Sigmoid colon (tissue), 7 donors: ENCODE data around the gene FERMT2. TPM values are rescaled to one million over a fixed set of nuclear protein-coding genes. Genes with fewer than 3 reads are reported as not detected.

Experiments used
- DNase-seq: peaks from one replicate; pipeline ENCODE4 v3.0.0-alpha.2; 2019
- H3K27ac ChIP-seq, 4 donors: fragments of 200-600 bp; sonication (generic); one replicate each; pipeline ENCODE4 v1.5.1; 2016 to 2019; ENCODE audit warnings: mild to moderate bottlenecking in 1 of 4
- H3K27me3 ChIP-seq, 3 donors: fragments of 200-600 bp; sonication (generic); one replicate each; pipeline ENCODE4 v1.5.1; 2019; ENCODE audit warnings: mild to moderate bottlenecking in 1 of 3
- H3K36me3 ChIP-seq, 4 donors: fragments of 200-600 bp; sonication (generic); one replicate each; pipeline ENCODE4 v1.5.1; 2016 to 2019
- H3K4me1 ChIP-seq, 4 donors: fragments of 200-600 bp; sonication (generic); one replicate each; pipeline ENCODE4 v1.5.1; 2017 to 2019
- H3K4me3 ChIP-seq, 4 donors: fragments of 200-600 bp; sonication (generic); one replicate each; pipeline ENCODE4 v1.5.1; 2017 to 2019; ENCODE audit warnings: mild to moderate bottlenecking in 2 of 4, moderate library complexity in 1 of 4
- H3K9me3 ChIP-seq, 4 donors: fragments of 200-600 bp in 3 of 4; sonication (generic) in 3 of 4; one replicate each; pipeline versions ENCODE4 v1.5.1 to v1.6.1; 2013 to 2019
- EP300 ChIP-seq, 4 donors: sonication (generic); formaldehyde crosslinking; IDR thresholded peaks; one replicate each; pipeline ENCODE4 v1.6.1; 2017; ENCODE audit warnings: antibody characterized with exemption in 4 of 4
- POLR2A ChIP-seq, 2 donors: fragments of 450-650 bp; IDR thresholded peaks; one replicate each; pipeline ENCODE4 v1.6.1; 2016; ENCODE audit warnings: antibody characterized with exemption in 2 of 2, mild to moderate bottlenecking in 2 of 2, moderate library complexity in 2 of 2
- POLR2AphosphoS5 ChIP-seq, 4 donors: sonication (generic); formaldehyde crosslinking; IDR thresholded peaks; one replicate each; pipeline ENCODE4 v1.6.1; 2017; ENCODE audit warnings: antibody characterized with exemption in 4 of 4
- WGBS, 2 donors: extraction: QIAGEN DNeasy Blood & Tissue Kit; methylation state at CpG; one replicate each; pipeline ENCODE4 v1.1.7; 2013; 5-methylcytosine and 5-hydroxymethylcytosine counted together
- intact Hi-C: fragments of 100-400 bp; cut with DNase I; formaldehyde crosslinking; loops from one replicate; pipeline ENCODE4 v1.15.1; 2023
- polyA plus RNA-seq, 3 donors: library from polyadenylated mRNA; stranded (reverse); fragments of 200-250 nt; gene quantifications; one replicate each; pipeline ENCODE4 v1.2.3, GENCODE V29; 2013
- total RNA-seq, 4 donors: library from RNA; depleted of rRNA; stranded (reverse); fragments of >200 nt; gene quantifications; one replicate each; pipeline ENCODE4 v1.1.0, GENCODE V29; 2016
- TF ChIP-seq, protein P1 (sequence below), 4 experiments: fragments of 450-650 bp in 3 of 4; fragments of 200-600 bp in 1 of 4; IDR thresholded peaks; one replicate each; pipeline ENCODE4 v1.5.1; 2016 to 2019; ENCODE audit warnings: antibody characterized with exemption in 4 of 4, mild to moderate bottlenecking in 3 of 4, moderate library complexity in 2 of 4
- donor health status: healthy with polysubstance abuse.
- donor health status: Bipolar disorder and iron deficiency.
- donor health status: healthy.

Gene FERMT2
- total and polyA plus RNA-seq, 7 donors: 3.0 to 317 (median 278) TPM

DNA sequence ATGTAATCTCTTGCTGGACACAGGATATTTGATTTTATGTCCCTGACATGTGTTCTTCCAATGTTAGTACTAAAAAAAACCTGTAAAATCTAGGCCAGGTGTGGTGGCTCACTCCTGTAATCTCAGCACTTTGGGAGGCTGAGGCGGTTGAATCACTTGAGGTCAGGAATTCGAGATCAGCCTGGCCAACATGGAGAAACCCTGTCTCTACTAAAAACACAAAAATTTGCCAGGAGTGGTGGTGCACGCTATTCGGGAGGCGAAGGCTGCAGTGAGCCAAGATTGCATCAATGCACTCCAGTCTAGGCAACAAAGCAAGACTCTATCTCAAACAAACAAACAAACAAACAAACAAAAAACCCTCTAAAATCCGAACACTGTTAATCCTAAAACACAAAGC, 68.0 kb downstream of the FERMT2 start:
- no peak for DNase-seq
- H3K27ac ChIP-seq: no peak overlapping the region
- H3K9me3 ChIP-seq: no peaks in the 10 kb centered on the region
- H3K4me3 ChIP-seq: no peak overlapping the region
- 89 to 91% methylated on average over 6 of the region's 6 CpGs for WGBS, 2 donors
- intact Hi-C loops: loop anchor here (5.0 kb wide), 1 partner anchor 69 kb away; the partner anchor contains the start of gene FERMT2
- peaks cover 0 to 52% (median 29%) of the 10 kb centered on the region in 4 donors for H3K4me1 ChIP-seq
- H3K36me3 ChIP-seq: peaks cover 0 to 64% (median 6%) of the 10 kb centered on the region in 4 donors
- TF ChIP-seq EP300 (IDR thresholded peaks at IDR 0.05) (no peak), POLR2AphosphoS5 (IDR thresholded peaks at IDR 0.05) (no peak), POLR2A (IDR thresholded peaks at IDR 0.05) (no peak)
- TF ChIP-seq, protein P1, sequence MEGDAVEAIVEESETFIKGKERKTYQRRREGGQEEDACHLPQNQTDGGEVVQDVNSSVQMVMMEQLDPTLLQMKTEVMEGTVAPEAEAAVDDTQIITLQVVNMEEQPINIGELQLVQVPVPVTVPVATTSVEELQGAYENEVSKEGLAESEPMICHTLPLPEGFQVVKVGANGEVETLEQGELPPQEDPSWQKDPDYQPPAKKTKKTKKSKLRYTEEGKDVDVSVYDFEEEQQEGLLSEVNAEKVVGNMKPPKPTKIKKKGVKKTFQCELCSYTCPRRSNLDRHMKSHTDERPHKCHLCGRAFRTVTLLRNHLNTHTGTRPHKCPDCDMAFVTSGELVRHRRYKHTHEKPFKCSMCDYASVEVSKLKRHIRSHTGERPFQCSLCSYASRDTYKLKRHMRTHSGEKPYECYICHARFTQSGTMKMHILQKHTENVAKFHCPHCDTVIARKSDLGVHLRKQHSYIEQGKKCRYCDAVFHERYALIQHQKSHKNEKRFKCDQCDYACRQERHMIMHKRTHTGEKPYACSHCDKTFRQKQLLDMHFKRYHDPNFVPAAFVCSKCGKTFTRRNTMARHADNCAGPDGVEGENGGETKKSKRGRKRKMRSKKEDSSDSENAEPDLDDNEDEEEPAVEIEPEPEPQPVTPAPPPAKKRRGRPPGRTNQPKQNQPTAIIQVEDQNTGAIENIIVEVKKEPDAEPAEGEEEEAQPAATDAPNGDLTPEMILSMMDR (IDR thresholded peaks at IDR 0.05): no peak
- no peaks in the 10 kb centered on the region for H3K27me3 ChIP-seq

GRCh38 chr14:52879958-52880357, 70.9 kb downstream of the FERMT2 start:
- Histone ChIP-seq H3K36me3 (peaks cover 0 to 76% (median 14%) of the 10 kb centered on the region in 4 donors), H3K4me1 (peaks cover 0 to 61% (median 38%) of the 10 kb centered on the region in 4 donors), H3K9me3 (no peaks in the 10 kb centered on the region), H3K27me3 (no peaks in the 10 kb centered on the region), H3K27ac (peak overlapping the region; percentile 44 to 63 (median 48)), H3K4me3 (no peak overlapping the region)
- intact Hi-C loops: loop anchor here (5.0 kb wide), 1 partner anchor 72 kb away; the partner anchor contains the start of gene FERMT2
- DNase-seq: no peak
- WGBS, 2 donors: 71 to 85% methylated on average over 5 of the region's 5 CpGs
- TF ChIP-seq, protein P1 (IDR thresholded peaks at IDR 0.05): no peak
- no peak for TF ChIP-seq EP300 (IDR thresholded peaks at IDR 0.05)
- no peak for TF ChIP-seq POLR2A (IDR thresholded peaks at IDR 0.05)
- peak in 1 of 4 donors; percentile 6 for TF ChIP-seq POLR2AphosphoS5 (IDR thresholded peaks at IDR 0.05)

DNA sequence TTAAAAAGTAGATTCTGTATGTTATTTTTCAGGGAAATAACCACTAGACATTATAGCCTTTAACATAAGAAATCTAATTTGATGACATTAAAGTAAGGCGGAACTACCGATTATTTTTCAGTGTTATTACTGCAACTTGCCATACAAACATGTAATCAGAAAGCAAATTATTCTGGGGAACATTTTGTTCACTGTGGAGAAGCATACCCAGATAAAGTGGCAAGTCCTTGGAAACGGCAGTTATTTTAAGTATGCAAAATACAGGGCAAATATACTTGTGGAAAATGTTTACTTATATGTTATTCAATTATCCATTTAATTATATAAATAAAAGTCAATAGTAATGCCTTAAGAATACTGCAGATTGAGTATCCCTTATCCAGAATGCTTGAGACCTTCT, 71.9 kb downstream of the FERMT2 start:
- Histone ChIP-seq H3K36me3 (peaks cover 7 to 86% (median 19%) of the 10 kb centered on the region in 4 donors), H3K27ac (peak overlapping the region in 1 of 4 donors; percentile 11), H3K4me1 (peaks cover 0 to 68% (median 39%) of the 10 kb centered on the region in 4 donors), H3K4me3 (no peak overlapping the region), H3K9me3 (no peaks in the 10 kb centered on the region), H3K27me3 (no peaks in the 10 kb centered on the region)
- intact Hi-C loops: no loop called here
- WGBS, 2 donors: 94 to 95% methylated on average over 3 of the region's 3 CpGs
- DNase-seq: no peak
- TF ChIP-seq POLR2A (IDR thresholded peaks at IDR 0.05) (no peak), POLR2AphosphoS5 (IDR thresholded peaks at IDR 0.05) (no peak), EP300 (IDR thresholded peaks at IDR 0.05) (no peak)
- TF ChIP-seq, protein P1 (IDR thresholded peaks at IDR 0.05): no peak

DNA sequence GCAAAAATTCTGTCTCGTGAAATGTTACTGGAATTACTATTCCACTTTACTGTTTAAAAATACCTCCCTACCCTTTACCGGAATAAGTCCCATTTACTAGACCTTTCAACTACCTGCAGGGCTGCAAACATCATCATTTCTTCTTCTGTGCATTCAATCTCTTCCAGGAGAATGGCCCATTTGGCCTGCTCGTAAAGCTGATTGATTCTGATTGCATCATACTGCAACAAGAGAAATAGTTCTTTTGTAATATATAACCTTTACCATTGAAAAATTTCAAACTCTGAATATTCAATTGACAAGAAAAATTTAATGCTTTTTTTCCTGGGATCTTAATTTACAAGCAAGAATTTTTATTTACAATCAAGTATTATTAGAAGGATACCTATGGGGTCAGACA, 72.4 kb downstream of the FERMT2 start:
- intact Hi-C loops: no loop called here

More for the DNA sequence above, 72.4 kb downstream of the FERMT2 start:
- Histone ChIP-seq H3K36me3 (peaks cover 7 to 86% (median 19%) of the 10 kb centered on the region in 4 donors), H3K4me1 (peaks cover 0 to 68% (median 39%) of the 10 kb centered on the region in 4 donors), H3K9me3 (no peaks in the 10 kb centered on the region), H3K27me3 (no peaks in the 10 kb centered on the region), H3K4me3 (no peak overlapping the region), H3K27ac (peak overlapping the region in 3 of 4 donors; percentile 20 to 35 (median 26))
- DNase-seq: no peak
- 34 to 71% methylated on average over 3 of the region's 3 CpGs for whole genome bisulfite sequencing, 2 donors
- TF ChIP-seq POLR2AphosphoS5 (IDR thresholded peaks at IDR 0.05): no peak
- TF ChIP-seq, protein P1 (IDR thresholded peaks at IDR 0.05): no peak
- TF ChIP-seq POLR2A (IDR thresholded peaks at IDR 0.05): no peak
- no peak for TF ChIP-seq EP300 (IDR thresholded peaks at IDR 0.05)
